OCI-LY1 (cell line): ENCODE results near the gene ST3GAL4.

Experiments
- H2AFZ ChIP-seq: fragments of 200-600 bp; sonication (generic), shearing (Covaris generic); 2 replicates; pipeline ENCODE4 v1.6.0; 2014; ENCODE audit warnings: antibody characterized with exemption, mild to moderate bottlenecking, low read length
- H3F3A ChIP-seq: fragments of 200-600 bp; sonication (generic), shearing (Covaris generic); 2 replicates; pipeline ENCODE4 v1.6.0; 2014; ENCODE audit warnings: mild to moderate bottlenecking, antibody characterized with exemption, low read length, moderate library complexity; ENCODE audit not compliant: insufficient read depth
- H3K27ac ChIP-seq: fragments of 200-600 bp; sonication (generic); 2 replicates; pipeline ENCODE4 v1.5.1; 2014; ENCODE audit warnings: low read length, mixed run types, mild to moderate bottlenecking, low read depth; ENCODE audit not compliant: poor library complexity, severe bottlenecking
- H3K27me3 ChIP-seq: fragments of 200-600 bp; sonication (generic); 2 replicates; pipeline ENCODE4 v1.6.0; 2014; ENCODE audit warnings: antibody characterized with exemption, mild to moderate bottlenecking, low read length, moderate library complexity; ENCODE audit not compliant: insufficient read depth
- H3K36me3 ChIP-seq: fragments of 200-600 bp; sonication (generic); 2 replicates; pipeline ENCODE4 v1.6.1; 2014; ENCODE audit warnings: mild to moderate bottlenecking, antibody characterized with exemption, low read length, moderate library complexity, mixed read lengths; ENCODE audit not compliant: insufficient read depth
- H3K4me1 ChIP-seq: fragments of 200-600 bp; sonication (generic); 2 replicates; pipeline ENCODE4 v1.5.1; 2014; ENCODE audit warnings: mild to moderate bottlenecking, low read length, moderate library complexity; ENCODE audit not compliant: insufficient read depth, severe bottlenecking
- H3K4me2 ChIP-seq: fragments of 200-600 bp; sonication (generic), shearing (Covaris generic); 2 replicates; pipeline ENCODE4 v1.6.1; 2014; ENCODE audit warnings: low read length
- H3K4me3 ChIP-seq: fragments of 200-600 bp; sonication (generic); 2 replicates; pipeline ENCODE4 v1.5.1; 2014; ENCODE audit warnings: low read length, low read depth, mild to moderate bottlenecking, mixed read lengths; ENCODE audit not compliant: poor library complexity, severe bottlenecking
- H3K79me2 ChIP-seq: fragments of 200-600 bp; shearing (Covaris generic); 2 replicates; pipeline ENCODE4 v1.6.1; 2016; ENCODE audit warnings: mixed run types, low read length, mixed read lengths; ENCODE audit not compliant: insufficient read depth
- H3K9ac ChIP-seq: fragments of 200-600 bp; sonication (generic), shearing (Covaris generic); 2 replicates; pipeline ENCODE4 v1.6.1; 2014; ENCODE audit warnings: mild to moderate bottlenecking, low read length, mixed read lengths
- H3K9me2 ChIP-seq: fragments of 200-600 bp; sonication (generic), shearing (Covaris generic); 2 replicates; pipeline ENCODE4 v1.6.1; 2014; ENCODE audit warnings: low read depth, mild to moderate bottlenecking, low read length, mixed read lengths
- H3K9me3 ChIP-seq: fragments of 200-600 bp; shearing (Covaris generic); 2 replicates; pipeline ENCODE4 v1.6.1; 2014; ENCODE audit warnings: low read length, mixed read lengths
- H4K20me1 ChIP-seq: fragments of 200-600 bp; sonication (generic), shearing (Covaris generic); 2 replicates; pipeline ENCODE4 v1.6.0; 2016; ENCODE audit warnings: mild to moderate bottlenecking, low read length; ENCODE audit not compliant: insufficient read depth
- CTCF ChIP-seq: fragments of 200-600 bp; sonication (generic), shearing (Covaris generic); IDR thresholded peaks from 2 replicates; pipeline ENCODE4 v1.5.1; 2017; ENCODE audit warnings: mild to moderate bottlenecking, antibody characterized with exemption, low read length, moderate library complexity, mixed read lengths
- EZH2 ChIP-seq: fragments of 200-600 bp; sonication (generic), shearing (Covaris generic); IDR thresholded peaks from 2 replicates; pipeline ENCODE4 v1.8.0; 2017; ENCODE audit warnings: borderline replicate concordance, mixed run types, mild to moderate bottlenecking, antibody characterized with exemption, low read length, moderate library complexity, mixed read lengths

ST3GAL4 gene

GRCh38 chr11:126398296-126398695, 42.8 kb downstream of the ST3GAL4 start:
- Histone ChIP-seq H3F3A (no peaks in the 10 kb centered on the region), H3K4me2 (no peak overlapping the region), H3K9me3 (no peaks in the 10 kb centered on the region), H3K9me2 (no peaks in the 10 kb centered on the region), H3K4me1 (no peaks in the 10 kb centered on the region), H3K27ac (no peak overlapping the region), H3K36me3 (no peaks in the 10 kb centered on the region), H3K79me2 (no peaks in the 10 kb centered on the region), H4K20me1 (no peaks in the 10 kb centered on the region), H3K9ac (no peak overlapping the region), H3K27me3 (no peaks in the 10 kb centered on the region; the same call in 1 of the 2 replicates), H2AFZ (no peak overlapping the region), H3K4me3 (no peak overlapping the region)
- TF ChIP-seq EZH2: no peak
- TF ChIP-seq CTCF: no peak

- no peak for TF ChIP-seq EZH2
- no peak for TF ChIP-seq CTCF
- Histone ChIP-seq H3K27ac (no peak overlapping the region), H2AFZ (no peak overlapping the region), H3K36me3 (no peaks in the 10 kb centered on the region), H3K9me2 (no peaks in the 10 kb centered on the region), H3K4me3 (no peak overlapping the region), H3K79me2 (no peaks in the 10 kb centered on the region), H3K4me1 (no peaks in the 10 kb centered on the region), H3F3A (no peaks in the 10 kb centered on the region), H3K4me2 (no peak overlapping the region), H3K9me3 (no peaks in the 10 kb centered on the region), H3K27me3 (no peaks in the 10 kb centered on the region; the same call in 1 of the 2 replicates), H3K9ac (no peak overlapping the region), H4K20me1 (no peaks in the 10 kb centered on the region)
Measured at GRCh38 chr11:126398721-126399120, 43.2 kb downstream of the ST3GAL4 start.

GRCh38 chr11:126400019-126400418, 44.5 kb downstream of the ST3GAL4 start:
- H3K4me1 ChIP-seq: no peaks in the 10 kb centered on the region
- no peaks in the 10 kb centered on the region for H3F3A ChIP-seq
- H3K79me2 ChIP-seq: no peaks in the 10 kb centered on the region
- no peak overlapping the region for H3K4me3 ChIP-seq
- no peak for TF ChIP-seq CTCF
- no peak for TF ChIP-seq EZH2
- H4K20me1 ChIP-seq: no peaks in the 10 kb centered on the region
- no peak overlapping the region for H3K27ac ChIP-seq
- no peaks in the 10 kb centered on the region for H3K9me2 ChIP-seq
- no peak overlapping the region for H3K9ac ChIP-seq
- H3K36me3 ChIP-seq: no peaks in the 10 kb centered on the region
- no peak overlapping the region for H2AFZ ChIP-seq
- H3K9me3 ChIP-seq: no peaks in the 10 kb centered on the region
- H3K27me3 ChIP-seq: no peaks in the 10 kb centered on the region; the same call in 1 of the 2 replicates
- H3K4me2 ChIP-seq: no peak overlapping the region
